ENCODE results near the gene NBL1. TPM values are rescaled to one million over a fixed set of nuclear protein-coding genes. Genes with fewer than 3 reads are reported as not detected.

Gene NBL1
- total RNA-seq, 1 donor from 2014 or later = 226 TPM

GRCh38 chr1:19665496-19666465, 21.7 kb downstream of the NBL1 start:
- DNase-seq (ENCODE audit: low spot score) = no peak

GRCh38 chr1:19668888-19669287, 24.8 kb downstream of the NBL1 start:
- DNase-seq (ENCODE audit: low spot score) = no peak

GRCh38 chr1:19670787-19671186, 26.7 kb downstream of the NBL1 start:
- DNase-seq (ENCODE audit: low spot score) = no peak

- no peak for DNase-seq (ENCODE audit: low spot score)
Measured at GRCh38 chr1:19672237-19672636, 28.1 kb downstream of the NBL1 start.

GRCh38 chr1:19675797-19676196, 31.7 kb downstream of the NBL1 start:
- no peak for DNase-seq (ENCODE audit: low spot score)

- peak; percentile 71 for DNase-seq (ENCODE audit: low spot score)
Measured at GRCh38 chr1:19676438-19676922, 32.4 kb downstream of the NBL1 start.

GRCh38 chr1:19678493-19678892, 34.4 kb downstream of the NBL1 start:
- no peak for DNase-seq (ENCODE audit: low spot score)

GRCh38 chr1:19678931-19679453, 34.9 kb downstream of the NBL1 start:
- no peak for DNase-seq (ENCODE audit: low spot score)

- no peak for DNase-seq (ENCODE audit: low spot score)
Measured at GRCh38 chr1:19679691-19680090, 35.6 kb downstream of the NBL1 start.

- DNase-seq (ENCODE audit: low spot score) = no peak
Measured at GRCh38 chr1:19680644-19681043, 36.5 kb downstream of the NBL1 start.

- no peak for DNase-seq (ENCODE audit: low spot score)
Measured at GRCh38 chr1:19682257-19682656, 38.1 kb downstream of the NBL1 start.

GRCh38 chr1:19682901-19683300, 38.8 kb downstream of the NBL1 start:
- DNase-seq (ENCODE audit: low spot score) = no peak

- no peak for DNase-seq (ENCODE audit: low spot score)
Measured at GRCh38 chr1:19683351-19683750, 39.2 kb downstream of the NBL1 start.

- no peak for DNase-seq (ENCODE audit: low spot score)
Measured at GRCh38 chr1:19684677-19685076, 40.6 kb downstream of the NBL1 start.

- no peak for DNase-seq (ENCODE audit: low spot score)
Measured at GRCh38 chr1:19685994-19686393, 41.9 kb downstream of the NBL1 start.

GRCh38 chr1:19687414-19687813, 43.3 kb downstream of the NBL1 start:
- no peak for DNase-seq (ENCODE audit: low spot score)

- no peak for DNase-seq (ENCODE audit: low spot score)
Measured at GRCh38 chr1:19688041-19688842, 44.1 kb downstream of the NBL1 start.

GRCh38 chr1:19689085-19689757, 45.1 kb downstream of the NBL1 start:
- no peak for DNase-seq (ENCODE audit: low spot score)

- no peak for DNase-seq (ENCODE audit: low spot score)
Measured at GRCh38 chr1:19689856-19690255, 45.7 kb downstream of the NBL1 start.

- DNase-seq (ENCODE audit: low spot score) = no peak
Measured at GRCh38 chr1:19690342-19690741, 46.2 kb downstream of the NBL1 start.

- no peak for DNase-seq (ENCODE audit: low spot score)
Measured at GRCh38 chr1:19694298-19694697, 50.2 kb downstream of the NBL1 start.

GRCh38 chr1:19695772-19696171, 51.7 kb downstream of the NBL1 start:
- no peak for DNase-seq (ENCODE audit: low spot score)

Measured in ureter (tissue), 1 donor.